DND-41 (cell line): ENCODE measurements around the gene SOAT2.
"Not testable (repeated sequence)": the region's sequence is repeated elsewhere in the genome, so short reads cannot be mapped to it uniquely, and the experiment has no call there.

Experiments used
- CTCF ChIP-seq: IDR thresholded peaks from 2 replicates; pipeline ENCODE4 v1.5.1; 2012; ENCODE audit warnings: borderline replicate concordance, low read length, moderate library complexity, mild to moderate bottlenecking; ENCODE audit not compliant: poor library complexity, severe bottlenecking; ENCODE audit errors: extremely low read depth
- EZH2 ChIP-seq: IDR thresholded peaks from 3 replicates; pipeline ENCODE4 v1.6.1; 2012; ENCODE audit warnings: borderline replicate concordance, low read depth, mild to moderate bottlenecking, moderate library complexity, low read length, inconsistent platforms; ENCODE audit not compliant: severe bottlenecking

DNA sequence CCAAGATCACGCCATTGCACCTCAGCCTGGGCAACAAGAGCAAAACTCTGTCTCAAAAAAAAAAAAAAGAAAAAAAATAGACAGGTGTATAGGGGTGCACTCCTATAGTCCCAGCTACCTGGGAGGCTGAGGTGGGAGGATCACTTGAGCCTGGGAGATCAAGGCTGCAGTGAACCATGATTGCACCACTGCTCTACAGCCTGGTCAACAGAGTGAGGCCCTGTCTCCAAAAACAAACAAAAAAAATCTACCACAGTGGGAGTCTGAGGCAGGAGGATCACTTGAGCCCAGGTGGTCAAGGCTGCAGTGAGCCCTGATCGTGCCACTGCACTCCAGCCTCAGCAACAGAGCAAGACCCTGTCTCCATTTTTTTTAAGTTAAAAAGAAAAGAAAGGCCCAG lies 59.7 kb downstream of the SOAT2 start:
- TF ChIP-seq CTCF, EZH2: not testable (repeated sequence)
